Umbilical cord (tissue), 2 donors: Measurements from ENCODE around the gene SYT15. TPM values are rescaled to one million over a fixed set of nuclear protein-coding genes. Genes with fewer than 3 reads are reported as not detected.
"Not testable (repeated sequence)": the region's sequence is repeated elsewhere in the genome, so short reads cannot be mapped to it uniquely, and the experiment has no call there.

Experiments used
- DNase-seq: peaks from one replicate; pipeline ENCODE4 v3.0.0-alpha.2; 2015; ENCODE audit warnings: low spot score
- total RNA-seq: library from RNA; depleted of rRNA; stranded (reverse); fragments of >200 nt; gene quantifications from one replicate; pipeline ENCODE4 v1.2.3, GENCODE V29; 2014; ENCODE audit warnings: low replicate concordance; ENCODE audit not compliant: insufficient read depth

SYT15 gene
- total RNA-seq: 11.3 TPM

DNA sequence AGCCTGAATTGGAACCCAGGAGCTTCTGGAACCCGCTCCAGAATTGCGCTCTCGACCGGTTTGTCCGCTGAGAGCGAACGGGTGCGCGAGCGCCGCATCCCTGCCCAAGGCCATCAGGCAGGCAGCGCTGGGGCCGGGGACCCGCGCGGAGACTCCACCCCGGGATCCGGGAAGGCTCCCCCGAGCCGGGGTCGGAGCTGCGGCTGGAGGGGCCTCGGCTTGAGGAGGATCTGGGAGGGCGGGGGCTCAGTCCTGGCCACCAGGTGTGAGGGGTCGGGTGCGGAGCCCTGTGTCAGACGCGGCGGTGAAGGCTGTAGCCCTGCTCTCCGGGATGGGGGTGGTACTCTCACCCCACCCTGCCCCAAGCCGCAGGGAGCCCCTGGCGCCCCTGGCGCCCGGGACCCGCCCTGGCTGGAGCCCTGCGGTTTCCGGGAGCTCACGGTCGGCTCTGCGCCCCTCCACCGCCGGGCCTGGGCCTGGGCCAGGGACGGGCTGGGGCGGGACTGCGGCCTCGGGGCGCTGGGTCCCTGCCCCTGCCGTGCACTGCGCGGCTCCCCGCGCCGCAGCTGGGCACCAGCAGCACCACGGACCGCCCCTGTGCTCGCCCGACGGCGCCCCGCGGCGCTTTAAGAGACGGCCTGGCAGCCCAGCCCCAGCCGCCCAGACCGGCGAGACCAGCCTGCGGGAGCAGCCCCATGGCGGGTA is at the start of gene SYT15:
TSS of gene SYT15 (plus strand) at position 655 of the 705 bp plus-strand sequence. CDS start at position 696, 41 bp downstream.
- not testable (repeated sequence) for DNase-seq

DNA sequence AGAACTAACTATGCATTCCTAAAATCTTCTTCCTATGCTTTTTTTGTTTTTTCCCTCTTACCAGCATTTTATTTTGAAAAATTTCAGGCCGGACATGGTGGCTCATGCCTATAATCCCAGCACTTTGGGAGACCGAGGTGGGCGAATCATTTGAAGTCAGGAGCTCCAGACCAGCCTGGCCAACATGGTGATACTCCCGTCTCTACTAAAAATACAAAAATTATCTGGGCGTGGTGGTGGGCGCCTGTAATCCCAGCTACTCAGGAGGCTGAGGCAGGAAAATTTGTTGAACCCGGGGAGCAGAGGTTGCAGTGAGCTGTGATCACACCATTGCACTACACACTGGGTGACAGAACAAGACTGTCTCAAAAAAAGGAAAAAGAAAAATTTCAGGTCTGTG is 49.2 kb upstream of the SYT15 start:
- DNase-seq: not testable (repeated sequence)

DNA sequence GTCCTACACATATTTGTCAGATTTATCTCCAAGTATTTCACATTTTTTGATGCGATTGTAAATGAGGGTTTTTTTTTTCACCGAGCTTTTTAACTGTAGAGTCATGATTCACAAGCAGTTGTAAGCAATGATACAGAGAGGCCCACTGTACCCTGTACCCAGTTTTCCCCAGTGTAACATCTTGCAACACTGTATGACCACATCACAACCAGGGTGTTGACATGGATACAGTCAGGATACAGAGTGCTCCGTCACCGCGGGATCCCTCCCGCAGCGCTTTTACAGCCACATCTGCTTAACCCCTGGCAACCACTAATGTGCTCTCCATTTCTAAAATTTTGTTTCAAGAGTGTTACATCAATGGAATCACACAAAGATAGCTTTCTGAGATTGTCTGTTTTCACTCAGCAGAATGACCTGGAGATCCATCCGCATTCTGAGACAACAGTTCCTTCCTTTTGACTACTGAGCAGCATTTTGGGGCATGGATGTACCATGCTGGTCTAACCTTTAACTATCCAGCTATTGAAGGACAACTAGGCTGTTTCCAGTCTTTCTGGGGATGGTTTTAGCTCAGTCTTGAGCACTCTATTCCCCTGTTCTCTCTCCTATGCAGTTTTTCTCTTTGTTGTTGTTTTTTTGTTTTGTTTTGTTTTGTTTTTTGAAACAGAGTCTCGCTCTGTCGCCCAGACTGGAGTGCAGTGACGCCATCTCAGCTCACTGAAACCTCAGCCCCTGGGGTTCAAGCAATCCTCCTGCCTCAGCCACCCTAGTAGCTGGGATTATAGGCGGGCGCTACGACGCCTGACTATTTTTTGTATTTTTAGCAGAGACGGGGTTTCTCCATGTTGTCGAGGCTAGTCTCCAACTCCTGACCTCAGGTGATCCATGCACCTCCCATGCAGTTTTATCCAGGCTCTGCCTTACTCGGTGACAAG is 48.4 kb upstream of the SYT15 start:
- DNase-seq: peak; percentile 75

GRCh38 chr10:46532256-46532655 is 46.7 kb upstream of the SYT15 start:
- not testable (repeated sequence) for DNase-seq

- no peak for DNase-seq
Observed at GRCh38 chr10:46534828-46535524, 44.0 kb upstream of the SYT15 start.

- DNase-seq: no peak
Observed at GRCh38 chr10:46536171-46536570, 42.8 kb upstream of the SYT15 start.

- DNase-seq: no peak
Observed at GRCh38 chr10:46536781-46537180, 42.1 kb upstream of the SYT15 start.

DNA sequence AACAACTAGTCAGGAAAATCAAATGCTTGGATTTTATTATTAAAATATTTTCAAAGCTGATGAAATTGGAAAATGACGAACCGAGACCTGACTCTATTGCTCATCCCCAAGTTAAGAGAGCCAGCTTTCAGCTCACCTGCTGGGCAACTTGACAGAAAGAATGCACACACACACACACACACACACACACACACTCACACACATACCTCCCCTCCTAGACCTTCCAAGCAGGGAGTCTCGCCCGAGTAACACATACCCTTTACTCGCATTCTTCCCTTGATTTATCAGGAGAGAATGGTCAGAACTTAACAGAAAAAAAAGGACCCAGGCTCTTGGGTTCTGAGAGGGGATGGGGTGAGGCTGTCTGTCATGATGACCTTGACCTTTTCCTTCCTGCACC is 41.6 kb upstream of the SYT15 start:
- no peak for DNase-seq

GRCh38 chr10:46538155-46538554 is 40.8 kb upstream of the SYT15 start:
- DNase-seq: no peak

GRCh38 chr10:46538717-46539426 is 40.1 kb upstream of the SYT15 start:
- no peak for DNase-seq

DNA sequence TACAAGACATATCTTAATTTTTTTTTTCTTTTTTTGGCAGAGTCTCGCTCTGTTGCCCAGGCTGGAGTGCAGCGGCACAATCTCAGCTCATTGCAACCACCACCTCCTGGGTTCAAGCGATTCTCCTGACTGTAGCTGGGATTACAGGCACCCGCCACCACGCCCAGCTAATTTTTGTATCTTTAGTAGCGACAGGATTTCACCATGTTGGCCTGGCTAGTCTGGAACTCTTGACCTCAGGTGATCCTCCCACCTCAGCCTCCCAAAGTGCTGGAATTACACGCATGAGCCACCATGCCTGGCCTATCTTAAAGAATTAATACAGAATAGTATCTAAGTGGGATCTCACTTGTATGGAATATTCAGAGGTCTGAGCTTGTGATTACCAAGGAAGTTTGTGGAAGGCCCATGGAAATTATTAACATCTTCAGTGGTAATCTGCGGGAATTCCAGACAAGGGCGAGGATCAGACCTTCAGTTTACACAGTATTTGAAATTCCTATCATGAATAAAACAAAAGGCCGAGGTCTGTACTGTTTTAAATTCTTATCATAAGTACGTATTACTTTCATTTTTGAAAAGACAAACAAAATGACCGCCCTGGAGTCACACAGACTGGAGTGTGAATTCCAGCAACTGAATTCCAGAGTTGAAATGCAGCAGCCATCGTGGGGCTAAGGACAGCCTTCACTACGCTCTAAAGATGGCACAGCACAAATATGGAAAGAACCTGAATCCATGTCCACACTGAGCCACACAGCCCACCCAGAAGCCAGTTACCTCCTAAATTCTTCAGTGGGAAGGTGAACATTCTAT is 39.1 kb upstream of the SYT15 start:
- DNase-seq: peak; percentile 56

- no peak for DNase-seq
Observed at GRCh38 chr10:46540412-46541016, 38.4 kb upstream of the SYT15 start.

- DNase-seq: no peak
Observed at GRCh38 chr10:46541017-46541661, 37.8 kb upstream of the SYT15 start.

DNA sequence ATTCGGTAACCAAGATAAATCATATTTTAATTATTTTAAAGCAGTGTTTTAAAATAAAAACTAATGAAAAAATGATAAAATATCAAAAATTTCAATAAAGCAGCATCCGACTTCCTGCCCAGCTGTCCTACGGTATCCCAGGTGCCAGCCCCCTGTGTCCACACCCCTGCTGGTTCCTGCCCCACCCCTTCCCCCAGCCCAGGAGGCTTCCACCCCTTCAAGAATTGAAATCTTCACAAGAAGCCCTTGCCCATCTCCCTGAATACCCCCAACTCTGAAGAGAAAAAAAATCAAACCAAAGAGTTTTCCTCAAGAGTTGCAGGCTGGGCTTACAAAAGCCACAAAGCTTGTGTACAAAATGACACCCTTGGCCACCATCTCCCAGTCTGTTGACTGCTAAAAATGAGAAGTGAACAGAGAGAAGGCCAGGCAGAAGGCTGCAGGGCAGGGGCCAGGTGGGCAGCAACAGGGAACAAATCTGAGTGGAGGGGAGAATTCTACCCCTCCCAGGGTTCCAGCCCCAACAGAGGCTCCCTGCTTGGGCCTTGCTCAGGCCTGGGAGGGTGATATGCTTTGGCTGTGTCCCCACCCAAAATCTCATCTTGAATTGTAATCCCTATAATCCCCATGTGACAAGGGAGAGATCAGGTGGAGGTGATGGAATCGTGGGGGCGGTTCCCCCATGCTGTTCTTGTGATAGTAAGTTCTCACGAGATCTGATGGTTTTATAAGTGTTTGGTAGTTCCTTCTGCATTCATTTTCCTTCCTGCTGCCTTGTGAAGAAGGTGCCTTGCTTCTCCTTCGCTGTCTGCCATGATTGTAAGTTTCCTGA is 37.0 kb upstream of the SYT15 start:
- DNase-seq: no peak

DNA sequence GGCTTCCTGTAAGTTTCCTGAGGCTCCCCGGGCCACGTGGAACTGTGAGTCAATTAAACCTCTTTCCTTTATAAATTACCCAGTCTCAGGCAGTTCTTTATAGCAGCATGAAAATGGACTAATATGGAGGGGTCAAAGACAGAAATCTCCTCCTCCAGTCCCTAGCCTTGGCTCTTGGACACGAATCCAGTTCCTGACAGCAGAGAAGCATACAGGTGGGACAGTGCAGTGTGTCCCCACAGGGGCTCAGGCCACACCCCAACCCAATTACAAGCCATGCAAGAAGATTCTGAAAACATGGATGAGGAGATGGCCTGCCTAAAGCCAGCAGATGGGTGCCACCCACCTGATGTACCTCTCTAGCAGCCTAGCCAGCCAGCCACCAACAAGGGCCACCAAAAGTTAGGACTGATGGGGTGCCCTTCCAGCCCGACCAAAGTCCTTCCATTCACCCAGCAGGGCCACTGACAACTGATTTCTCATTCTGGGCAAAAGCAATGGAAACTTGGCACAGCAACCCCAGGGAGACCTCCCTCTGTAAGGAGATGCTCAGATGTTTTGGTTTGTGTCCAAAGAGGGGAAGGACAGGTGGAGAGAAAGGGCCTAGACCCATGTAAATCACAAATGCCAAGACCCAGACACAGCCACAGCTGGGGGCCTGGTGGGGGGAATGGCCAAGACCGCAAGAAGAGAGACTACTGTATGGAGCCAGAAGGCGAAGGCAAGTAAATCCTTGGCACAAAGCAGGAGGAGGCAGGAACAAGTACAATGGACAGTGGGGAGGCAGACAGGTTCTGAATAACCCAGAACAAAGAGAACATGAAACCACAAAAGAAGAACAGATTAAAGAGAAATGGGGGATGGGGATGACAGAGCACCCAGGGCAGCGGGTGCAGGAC is 36.1 kb upstream of the SYT15 start:
- DNase-seq: no peak

- DNase-seq: no peak
Observed at GRCh38 chr10:46543466-46544377, 35.2 kb upstream of the SYT15 start.
